HG02884 (cell line): ENCODE data around the gene INPP5J.
"Not testable (repeated sequence)": the region's sequence is repeated elsewhere in the genome, so short reads cannot be mapped to it uniquely, and the experiment has no call there.

ENCODE experiments used
- ATAC-seq: cut with Tn5 transposase; IDR thresholded peaks from one replicate; pipeline ENCODE4 v1.9.1; 2021; ENCODE audit warnings: mild to moderate bottlenecking, moderate library complexity; ENCODE audit not compliant: unreplicated experiment

The INPP5J gene, protein sequence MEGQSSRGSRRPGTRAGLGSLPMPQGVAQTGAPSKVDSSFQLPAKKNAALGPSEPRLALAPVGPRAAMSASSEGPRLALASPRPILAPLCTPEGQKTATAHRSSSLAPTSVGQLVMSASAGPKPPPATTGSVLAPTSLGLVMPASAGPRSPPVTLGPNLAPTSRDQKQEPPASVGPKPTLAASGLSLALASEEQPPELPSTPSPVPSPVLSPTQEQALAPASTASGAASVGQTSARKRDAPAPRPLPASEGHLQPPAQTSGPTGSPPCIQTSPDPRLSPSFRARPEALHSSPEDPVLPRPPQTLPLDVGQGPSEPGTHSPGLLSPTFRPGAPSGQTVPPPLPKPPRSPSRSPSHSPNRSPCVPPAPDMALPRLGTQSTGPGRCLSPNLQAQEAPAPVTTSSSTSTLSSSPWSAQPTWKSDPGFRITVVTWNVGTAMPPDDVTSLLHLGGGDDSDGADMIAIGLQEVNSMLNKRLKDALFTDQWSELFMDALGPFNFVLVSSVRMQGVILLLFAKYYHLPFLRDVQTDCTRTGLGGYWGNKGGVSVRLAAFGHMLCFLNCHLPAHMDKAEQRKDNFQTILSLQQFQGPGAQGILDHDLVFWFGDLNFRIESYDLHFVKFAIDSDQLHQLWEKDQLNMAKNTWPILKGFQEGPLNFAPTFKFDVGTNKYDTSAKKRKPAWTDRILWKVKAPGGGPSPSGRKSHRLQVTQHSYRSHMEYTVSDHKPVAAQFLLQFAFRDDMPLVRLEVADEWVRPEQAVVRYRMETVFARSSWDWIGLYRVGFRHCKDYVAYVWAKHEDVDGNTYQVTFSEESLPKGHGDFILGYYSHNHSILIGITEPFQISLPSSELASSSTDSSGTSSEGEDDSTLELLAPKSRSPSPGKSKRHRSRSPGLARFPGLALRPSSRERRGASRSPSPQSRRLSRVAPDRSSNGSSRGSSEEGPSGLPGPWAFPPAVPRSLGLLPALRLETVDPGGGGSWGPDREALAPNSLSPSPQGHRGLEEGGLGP

DNA sequence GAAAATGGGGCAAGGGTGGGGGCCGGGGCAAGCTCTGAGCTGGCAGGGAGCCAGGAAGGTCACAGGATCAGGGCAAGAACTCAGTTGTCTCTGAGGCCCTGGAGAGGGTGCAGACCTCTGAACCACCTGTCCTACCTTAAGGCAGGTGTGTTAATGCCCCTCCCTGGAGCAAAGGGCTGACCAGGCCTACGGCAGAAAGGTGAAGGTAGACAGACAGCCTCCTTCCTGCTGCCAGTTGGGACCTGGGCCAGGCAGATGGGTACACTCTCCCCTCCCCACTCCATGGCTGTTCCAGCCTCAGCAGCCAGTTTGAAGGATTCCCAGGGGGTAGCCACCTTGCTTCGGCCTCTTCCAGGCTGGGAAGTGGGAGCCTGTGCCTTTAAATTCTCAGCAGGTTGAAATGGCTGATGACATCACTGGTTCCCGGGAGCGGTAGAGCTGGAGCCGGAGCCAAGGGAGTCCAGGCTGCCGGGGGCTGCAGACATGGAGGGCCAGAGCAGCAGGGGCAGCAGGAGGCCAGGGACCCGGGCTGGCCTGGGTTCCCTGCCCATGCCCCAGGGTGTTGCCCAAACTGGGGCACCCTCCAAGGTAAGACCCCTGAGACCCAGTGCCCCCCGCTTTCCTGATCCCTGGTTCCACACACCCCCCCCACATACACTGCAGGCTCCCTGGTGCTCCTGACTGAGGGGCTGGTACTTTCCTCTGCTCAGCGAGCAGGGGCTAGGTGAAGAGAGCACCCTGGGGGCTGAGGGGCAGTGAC lies at the start of gene INPP5J:
INPP5J (plus strand) TSS at position 435 of the 760 bp plus-strand sequence; CDS start at position 484, 49 bp downstream.
- no peak for ATAC-seq

DNA sequence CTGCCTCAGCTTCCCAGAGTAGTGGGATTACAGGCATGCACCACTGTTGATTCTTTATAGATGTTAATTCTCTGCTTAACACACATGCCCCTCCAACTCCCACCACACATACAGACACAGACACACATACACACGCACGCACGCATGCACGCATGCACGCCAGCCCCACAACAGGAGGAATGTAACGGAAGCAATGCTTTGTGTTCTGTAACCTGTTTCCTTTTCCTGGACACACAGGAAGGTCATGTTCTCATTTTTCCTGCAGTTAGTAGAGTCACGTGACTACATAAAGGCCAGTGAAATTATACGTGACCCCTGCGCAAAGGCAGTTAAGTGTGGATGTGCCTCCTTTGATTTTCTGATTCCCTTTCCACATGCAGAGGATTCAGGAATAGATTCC lies 49.6 kb upstream of the INPP5J start:
- not testable (repeated sequence) for ATAC-seq

DNA sequence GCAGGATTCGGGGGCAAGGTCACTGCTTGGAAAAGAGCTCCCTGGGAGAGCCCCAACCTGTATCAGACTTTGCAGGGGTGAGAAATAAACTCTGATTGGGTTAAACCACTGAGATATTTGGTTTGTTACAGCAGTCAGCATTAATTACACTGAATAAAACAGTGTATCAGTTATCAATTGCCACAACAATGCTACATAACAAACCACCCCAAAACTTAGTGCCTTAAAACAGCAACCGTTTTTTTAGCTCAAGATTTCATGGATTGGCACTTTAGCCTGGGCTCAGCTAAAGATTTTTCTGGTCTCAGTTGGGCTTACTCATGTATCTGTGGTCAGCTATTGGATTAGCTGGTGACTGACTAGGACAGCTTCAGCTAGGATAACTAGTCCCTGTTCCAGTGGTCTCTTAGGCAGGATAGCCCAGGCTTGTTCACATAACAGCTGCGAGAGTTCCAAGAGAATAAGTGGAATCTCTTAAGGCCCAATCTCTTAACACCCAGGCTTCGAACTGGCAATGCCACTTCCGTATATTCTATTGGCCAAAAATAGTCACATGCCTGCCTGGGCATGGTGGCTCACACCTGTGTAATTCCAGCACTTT lies 49.1 kb upstream of the INPP5J start:
- not testable (repeated sequence) for ATAC-seq

DNA sequence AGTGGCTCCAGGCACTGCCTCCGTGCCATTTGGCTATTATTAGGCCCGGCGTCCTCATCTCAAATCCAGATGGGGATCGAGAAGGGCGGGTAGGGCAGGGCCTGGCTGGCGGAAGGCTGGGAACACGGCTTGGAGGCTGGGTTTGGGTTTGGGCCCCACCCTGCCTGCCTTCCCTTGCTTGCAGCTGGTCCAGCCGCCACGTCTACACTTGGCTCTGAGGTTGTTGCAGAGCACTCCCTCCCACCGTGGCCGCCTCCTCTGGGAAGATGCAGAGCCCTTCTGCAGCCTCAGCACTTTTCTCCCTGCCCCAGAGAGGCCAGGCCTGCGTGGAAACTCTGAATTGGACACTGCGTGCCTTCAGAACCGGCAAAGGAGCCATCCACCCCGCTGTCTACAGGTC lies 46.8 kb upstream of the INPP5J start:
- ATAC-seq = no peak

DNA sequence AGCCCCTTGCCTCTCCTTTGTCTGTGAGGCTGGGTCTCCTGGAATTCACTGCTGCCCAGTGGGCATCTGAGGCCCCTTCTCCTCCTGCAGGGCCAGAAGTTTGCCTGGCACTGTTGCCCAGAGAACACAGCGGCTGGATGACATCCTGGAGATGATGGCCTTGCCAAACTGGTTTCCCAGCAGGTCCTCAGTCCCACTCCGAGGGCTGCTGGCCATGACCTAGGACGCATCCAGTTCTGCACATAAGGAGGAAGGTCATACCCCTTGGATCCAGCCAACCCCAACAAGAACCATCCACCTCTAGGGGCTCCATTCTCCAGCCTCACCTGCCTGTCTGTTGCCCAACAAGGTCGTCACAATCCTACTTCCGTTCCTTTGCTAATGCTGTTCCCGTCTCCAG lies 45.1 kb upstream of the INPP5J start:
- no peak for ATAC-seq

DNA sequence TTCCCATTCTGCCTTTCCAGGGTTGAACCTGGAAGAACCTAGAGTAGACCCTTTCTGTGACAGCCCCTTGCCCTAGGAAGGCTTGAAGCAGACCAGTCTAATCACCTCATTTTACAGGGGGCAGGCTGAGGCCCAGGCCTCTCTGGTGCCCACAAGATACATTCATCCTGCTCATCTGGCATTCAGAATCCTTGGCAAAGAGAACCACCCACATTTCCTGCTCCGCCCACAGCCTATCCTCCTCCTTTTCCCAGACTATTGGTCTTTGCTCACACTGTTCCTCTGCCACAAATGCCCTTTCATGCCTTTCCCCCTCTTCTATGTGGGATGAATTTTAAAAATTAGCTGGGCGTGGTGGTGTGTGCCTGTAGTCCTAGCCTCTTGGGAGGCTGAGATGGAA lies 44.4 kb upstream of the INPP5J start:
- not testable (repeated sequence) for ATAC-seq

DNA sequence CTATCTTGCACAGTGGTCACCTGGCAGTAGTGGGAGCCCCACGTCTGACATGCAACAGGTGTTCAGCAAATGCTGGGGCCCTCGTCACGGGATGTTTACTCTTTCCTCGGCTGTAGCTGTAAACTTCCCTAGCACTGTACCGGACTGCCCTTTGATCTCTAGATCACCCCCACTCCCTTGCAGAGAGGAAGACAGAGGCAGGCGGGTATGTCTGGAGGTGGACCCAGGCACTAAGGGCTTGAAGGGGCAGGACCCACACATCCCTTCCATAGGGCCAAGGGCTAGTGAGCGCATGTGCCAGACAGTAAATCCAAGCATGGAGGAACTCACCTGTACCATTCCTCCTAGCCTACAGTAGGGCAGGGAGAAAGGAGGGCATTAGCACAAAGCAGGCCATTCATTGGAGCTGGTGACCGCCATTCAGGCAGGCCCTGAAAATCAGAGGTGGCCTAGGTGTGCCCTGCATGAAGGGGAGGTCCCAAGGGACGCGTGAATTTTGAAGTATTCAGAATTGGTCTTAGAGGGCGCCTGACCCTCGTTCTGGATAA lies 43.6 kb upstream of the INPP5J start:
- no peak for ATAC-seq

DNA sequence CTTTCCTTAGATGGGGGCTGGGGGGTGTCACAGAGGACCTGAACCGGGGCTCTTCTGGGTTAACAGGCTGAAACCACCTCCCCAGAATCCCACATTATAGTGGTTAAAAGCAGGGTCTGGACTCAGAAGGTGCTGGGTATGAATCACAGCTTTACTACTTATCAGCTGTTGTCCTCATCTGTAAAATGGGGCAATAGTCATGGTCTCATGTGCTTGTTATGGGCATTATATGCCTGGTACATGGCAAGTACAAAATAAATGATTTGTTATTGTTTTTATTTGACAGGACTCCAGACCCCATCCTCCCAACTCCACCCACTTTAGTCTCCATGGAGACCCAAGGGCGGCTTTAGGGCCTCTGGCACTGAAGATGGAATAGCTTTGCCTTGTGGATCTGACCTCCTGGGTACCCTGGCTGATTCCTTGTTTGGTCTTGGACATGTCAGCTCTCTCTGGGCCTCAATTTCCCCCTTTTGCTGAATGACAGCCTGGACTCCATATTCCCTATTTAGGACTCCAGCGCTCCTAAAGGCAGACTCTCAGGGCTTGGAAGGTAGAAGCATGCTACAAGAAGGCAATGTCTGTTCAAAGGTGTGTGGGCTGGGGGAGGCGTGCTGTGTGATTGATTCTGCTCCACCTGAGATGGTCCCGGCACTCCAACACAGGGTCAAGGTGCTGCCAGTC lies 42.5 kb upstream of the INPP5J start:
- no peak for ATAC-seq

DNA sequence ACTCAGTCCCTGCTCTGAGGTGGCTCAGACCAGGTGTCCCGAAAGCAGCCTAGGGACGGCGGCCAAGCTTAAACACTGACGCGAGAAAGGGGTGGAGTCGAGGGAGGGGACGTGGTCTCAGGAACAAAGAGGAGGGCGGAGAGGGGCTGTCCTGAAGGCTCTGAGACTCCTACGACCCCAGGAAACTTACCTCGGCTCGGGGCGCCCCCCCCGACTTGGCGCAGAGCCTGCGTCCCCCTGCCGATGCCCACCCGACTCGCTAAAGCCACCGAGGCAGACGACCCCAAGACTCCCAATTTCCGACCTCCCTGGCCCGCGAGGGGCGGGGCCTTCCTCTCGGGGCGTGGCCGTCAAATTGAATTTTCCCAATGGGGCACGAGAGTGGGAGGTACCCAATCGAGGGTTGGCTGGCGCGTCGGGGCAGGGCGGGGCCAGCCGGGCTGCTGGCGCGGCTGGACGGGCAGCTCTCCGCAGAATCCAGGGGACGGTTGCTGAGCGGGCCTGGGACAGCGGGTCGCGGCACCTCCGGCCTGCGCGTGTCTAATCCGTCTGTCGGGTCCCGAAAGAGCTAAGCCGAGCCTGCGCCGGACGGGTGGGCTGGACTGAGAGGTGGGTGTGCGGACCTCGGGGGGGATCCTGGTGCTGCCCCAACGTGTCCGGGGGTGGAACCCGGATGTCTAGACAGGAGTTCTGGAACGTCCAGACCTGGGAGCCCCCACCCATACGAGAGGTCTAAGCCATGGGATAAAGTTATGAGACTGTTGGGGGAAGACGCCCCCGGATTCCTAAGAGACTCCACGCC lies 41.7 kb upstream of the INPP5J start, which contains the start of gene SMTN:
SMTN (plus strand) TSS at position 471 of the 802 bp plus-strand sequence. CDS start 1,941 bp downstream, outside the sequence.
- peak; percentile 48 for ATAC-seq

DNA sequence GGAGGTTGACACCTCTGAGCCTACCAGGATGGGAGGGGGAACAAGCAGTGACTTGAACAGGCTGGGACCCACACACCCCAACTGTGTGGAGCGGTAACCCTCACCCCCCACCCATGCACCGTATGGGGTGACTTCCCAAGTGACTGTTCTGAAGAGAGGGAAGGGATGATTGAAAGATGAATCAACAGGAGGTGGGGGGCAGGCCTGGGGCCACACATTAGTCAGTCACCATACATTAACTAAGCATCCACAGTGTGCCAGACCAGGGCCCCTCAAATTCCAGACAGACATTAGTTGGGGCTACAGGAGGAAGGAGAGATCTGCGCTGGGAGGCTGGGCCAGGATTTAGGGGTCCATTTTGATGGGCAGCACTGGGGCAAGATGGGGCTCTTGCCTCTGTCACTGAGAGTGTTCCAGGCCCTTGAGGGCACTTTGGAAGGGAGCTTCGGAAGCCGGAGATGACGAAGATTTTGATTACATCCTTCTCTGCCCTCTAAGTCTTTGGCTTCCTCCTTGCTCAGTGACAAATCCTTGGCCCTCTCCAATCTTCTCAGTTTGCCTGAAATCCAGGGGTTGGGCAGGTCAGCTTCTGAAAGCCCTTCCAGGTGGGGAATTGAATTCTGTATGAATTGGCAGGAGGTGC lies 40.7 kb upstream of the INPP5J start:
- ATAC-seq = no peak

DNA sequence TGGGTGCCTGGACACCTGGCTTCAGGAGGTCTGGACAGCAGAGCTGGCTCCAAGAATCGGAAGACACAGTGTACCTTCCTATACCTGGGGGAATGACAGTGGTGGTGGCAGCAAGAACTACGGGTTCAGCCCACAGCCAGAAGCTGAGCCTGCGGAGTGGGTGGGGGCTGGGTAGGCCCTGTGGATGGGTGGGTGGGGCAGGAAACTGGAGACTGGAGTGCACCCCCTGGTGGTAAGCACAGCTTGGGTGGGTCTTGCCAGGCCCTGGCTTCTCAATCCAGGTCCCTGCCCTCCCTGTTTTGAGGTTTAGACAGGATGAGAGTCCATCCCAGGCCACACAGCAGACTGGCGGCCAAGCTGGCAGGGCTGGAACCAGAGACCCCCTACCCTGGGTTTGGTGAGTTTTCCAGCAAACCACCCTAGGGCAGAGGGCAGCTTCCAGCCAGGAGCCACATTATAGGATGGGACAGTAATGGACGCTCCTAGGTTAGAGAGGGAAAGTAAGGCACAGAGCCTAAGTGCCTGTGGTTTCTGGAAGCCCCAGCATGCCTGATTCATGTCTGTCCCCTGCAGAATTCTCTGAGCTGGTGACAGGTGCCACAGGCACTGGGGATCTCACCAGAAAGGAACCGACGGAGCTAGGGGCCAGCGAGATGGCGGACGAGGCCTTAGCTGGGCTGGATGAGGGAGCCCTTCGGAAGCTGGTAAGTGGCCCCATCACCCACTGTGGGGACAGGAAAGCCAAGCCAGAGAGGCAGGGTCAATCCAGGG lies 40.0 kb upstream of the INPP5J start:
- no peak for ATAC-seq

DNA sequence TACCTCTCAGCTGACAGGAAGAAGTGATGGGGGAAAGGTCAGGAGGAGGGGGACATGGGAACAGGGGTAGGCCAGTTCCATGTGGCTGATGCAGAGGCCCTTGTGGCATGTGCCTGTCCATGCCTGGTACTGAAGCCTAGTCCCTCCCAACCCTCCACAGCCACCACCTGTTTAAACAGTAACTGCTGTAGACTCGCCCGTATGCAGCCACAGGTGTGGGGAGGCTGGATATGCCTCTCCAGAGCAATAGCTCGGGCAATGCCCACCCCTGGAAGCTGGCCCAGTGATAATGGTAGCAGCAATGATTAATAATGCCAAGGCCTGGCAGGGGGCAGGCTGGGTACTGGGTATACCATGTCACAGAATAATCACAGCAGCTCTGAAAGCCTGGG lies 39.4 kb upstream of the INPP5J start:
- ATAC-seq = no peak

DNA sequence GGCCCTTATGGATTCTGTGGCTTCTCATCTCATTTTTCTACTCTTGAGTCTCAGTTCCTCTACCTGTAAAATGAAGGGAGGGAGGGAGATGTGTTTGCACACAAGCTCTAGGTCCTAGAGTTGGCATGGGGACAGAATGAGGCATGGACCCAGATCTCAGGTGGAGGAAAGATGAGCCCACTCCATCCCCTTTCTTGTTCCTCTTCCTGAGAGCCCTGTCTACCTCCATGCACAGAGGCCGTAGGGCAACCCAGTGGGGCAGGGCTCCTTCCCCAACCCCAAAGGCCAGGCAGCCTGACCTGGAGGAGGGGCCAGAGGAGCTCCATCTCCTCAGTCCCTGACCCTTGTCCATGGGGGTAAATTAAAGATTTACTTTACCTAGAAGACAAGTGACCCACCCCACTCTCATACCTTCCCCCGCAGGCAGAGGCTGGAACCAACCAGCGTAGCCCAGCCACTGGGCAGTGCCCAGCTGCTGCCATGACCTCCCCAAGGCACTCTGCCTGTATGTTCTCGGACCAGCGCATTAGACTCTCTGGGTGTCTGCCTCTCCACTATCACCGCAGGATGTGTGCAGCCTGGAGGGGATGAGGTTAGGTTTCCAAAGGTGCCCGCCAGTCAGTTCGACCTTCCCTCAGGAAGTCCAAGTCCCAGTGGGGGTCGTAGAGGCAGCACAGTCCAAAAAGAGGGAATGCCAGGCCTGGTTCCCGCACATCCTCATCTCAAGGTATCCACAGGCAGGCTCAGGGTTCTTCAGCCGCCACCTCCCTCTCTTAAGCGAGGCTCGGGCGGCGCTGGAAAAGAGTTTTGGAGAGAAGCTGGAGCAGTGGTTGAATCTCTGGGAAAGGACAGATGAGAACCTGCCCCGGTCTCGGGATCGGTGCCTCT lies 38.6 kb upstream of the INPP5J start:
- ATAC-seq = no peak

DNA sequence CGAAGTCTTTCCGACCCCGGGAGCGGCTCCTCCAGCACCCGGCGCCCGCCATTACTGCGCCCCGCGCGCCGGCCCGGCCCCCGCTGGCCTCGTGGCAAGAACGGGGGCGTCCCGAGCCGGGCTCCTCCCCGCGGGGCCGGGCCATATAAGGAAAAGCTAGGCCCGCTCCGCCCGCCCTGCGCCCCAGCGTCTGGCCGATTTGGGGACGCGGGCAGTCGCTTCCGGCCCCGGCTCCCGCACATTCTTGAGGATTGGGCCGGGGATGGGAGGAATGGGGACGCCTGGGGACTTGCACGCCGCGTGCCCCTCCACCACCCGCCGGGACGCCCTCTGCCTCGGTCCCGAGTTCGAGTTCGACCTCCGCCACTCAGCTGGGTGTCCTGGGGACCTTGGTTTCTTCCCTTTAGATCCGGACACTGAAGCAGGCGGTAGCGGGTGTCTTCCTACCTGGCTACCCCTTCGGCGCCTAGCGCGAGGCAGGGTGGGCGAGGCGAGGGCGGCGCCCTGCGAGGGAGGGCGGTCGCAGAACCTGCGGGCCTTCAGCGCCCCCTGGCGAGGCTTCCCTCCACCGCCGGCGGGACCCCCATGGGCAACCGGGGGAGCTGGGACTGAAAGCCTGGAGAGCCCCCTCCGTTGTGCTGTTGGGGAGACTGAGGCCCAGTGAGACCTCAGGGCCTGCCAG lies 37.8 kb upstream of the INPP5J start:
- peak; percentile 51 for ATAC-seq

DNA sequence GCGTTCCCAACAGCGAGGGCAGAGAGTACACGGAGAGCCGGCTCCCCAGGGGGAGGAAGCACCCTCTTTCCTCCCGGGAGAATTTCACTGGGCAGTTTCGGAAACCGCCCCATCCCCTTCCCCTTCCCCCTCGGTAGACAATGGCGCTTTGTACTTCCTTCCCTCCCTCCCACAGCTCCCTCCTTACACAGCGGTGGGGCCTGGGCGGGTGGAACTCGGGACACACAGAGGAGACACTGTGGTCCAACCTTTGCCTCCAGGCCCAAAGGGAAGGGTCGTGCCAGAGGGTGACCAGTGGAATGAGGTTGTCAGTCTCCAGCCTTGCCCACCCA lies 37.3 kb upstream of the INPP5J start:
- ATAC-seq = no peak

DNA sequence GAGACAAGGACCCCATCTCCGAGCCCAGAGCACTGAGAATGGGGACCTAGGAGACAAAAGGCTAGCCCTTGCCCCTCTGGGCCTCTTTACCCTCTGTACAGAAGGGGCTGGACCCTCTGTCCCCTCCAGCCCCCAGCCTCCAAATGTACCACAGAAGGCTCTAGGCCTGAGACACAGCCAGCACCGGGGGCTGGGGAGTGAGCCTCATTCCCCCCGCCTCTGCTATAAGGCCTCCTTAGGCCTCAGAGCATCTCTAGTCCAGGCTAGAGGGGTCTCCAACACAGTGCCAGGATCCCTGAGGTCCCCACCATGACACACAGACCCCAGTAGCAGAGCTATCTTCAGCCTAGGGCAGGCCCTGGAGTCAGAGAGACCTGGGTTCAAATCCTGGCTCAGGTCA lies 36.8 kb upstream of the INPP5J start:
- ATAC-seq = no peak
